GM18907 (cell line): ENCODE measurements around the gene METAP1D.
"Not testable (repeated sequence)": the region's sequence is repeated elsewhere in the genome, so short reads cannot be mapped to it uniquely, and the experiment has no call there.

ENCODE experiments used
- ATAC-seq: cut with Tn5 transposase; IDR thresholded peaks from one replicate; pipeline ENCODE4 v1.9.1; 2021; ENCODE audit warnings: mild to moderate bottlenecking, moderate library complexity; ENCODE audit not compliant: unreplicated experiment

Gene METAP1D

DNA sequence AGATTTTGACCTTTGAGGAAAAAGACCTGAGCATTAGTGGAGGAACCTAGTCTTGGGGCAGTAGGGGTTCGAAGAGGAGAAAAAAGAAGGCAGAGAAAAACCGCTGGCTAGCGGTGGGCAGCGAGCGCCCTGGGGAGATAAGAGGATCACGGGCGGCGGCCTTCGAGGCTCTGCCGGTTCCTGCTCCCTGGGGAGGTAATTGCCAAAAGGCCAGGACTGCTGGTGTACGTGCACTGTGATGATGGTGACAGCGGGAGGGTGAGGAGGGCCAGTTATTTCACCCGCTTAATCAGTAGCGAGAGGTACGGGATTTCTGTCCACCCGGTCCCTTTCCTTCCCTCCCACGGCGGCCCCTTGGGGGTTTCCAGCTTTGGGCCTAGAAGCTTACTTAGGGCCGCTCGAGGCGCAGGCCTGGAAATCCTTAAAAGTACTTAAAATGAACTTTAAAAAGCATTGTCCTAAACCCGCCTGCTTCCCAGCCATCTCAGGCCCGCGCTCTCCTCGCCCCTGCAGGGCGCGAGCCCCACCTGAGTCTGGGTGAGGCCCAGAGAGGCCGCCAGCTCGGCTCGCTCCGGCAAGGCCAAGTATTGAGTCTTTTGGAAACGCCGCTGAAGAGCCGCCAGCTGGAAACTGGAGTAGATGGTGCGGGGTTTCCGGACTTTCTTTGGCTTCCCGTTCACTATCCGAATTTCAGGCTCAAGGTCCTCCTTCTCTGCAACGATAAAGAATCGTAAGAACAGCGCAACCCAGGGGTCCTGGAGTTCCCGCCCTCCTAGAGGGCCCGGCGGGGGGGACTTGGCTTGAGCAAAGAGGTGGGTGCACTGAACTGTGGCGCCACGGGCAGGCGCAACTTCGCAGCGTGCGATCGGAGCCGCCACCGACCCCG, 101.4 kb downstream of the METAP1D start:
- ATAC-seq: no peak

DNA sequence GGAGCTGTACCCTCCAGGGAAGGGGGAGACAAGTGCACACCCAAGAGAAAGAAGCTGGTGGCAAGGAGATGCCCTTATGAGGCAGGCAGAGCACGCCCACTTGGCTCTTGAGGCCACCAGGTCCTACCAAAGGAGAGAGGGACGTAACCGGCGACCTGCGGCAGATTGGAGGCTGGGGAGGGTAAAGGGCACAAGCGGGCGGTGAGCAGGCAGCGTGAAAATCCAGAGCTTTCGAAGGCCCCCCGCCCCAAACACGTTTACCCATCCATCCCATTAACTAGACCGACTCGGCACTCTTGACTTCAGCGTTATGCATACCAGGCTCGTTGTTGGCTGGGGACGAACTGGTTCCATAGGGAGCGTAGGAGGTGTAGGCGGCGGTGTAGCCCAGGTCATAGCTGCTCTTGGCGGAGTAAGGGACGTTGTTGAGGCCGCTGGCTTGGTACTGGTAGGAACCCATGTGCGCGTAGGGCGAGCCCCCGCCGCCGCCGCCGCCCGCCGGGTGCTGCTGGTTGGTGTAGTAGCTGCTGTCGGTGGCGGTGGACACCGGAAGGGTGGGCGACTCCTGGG, 102.2 kb downstream of the METAP1D start:
- peak; percentile 5 for ATAC-seq

DNA sequence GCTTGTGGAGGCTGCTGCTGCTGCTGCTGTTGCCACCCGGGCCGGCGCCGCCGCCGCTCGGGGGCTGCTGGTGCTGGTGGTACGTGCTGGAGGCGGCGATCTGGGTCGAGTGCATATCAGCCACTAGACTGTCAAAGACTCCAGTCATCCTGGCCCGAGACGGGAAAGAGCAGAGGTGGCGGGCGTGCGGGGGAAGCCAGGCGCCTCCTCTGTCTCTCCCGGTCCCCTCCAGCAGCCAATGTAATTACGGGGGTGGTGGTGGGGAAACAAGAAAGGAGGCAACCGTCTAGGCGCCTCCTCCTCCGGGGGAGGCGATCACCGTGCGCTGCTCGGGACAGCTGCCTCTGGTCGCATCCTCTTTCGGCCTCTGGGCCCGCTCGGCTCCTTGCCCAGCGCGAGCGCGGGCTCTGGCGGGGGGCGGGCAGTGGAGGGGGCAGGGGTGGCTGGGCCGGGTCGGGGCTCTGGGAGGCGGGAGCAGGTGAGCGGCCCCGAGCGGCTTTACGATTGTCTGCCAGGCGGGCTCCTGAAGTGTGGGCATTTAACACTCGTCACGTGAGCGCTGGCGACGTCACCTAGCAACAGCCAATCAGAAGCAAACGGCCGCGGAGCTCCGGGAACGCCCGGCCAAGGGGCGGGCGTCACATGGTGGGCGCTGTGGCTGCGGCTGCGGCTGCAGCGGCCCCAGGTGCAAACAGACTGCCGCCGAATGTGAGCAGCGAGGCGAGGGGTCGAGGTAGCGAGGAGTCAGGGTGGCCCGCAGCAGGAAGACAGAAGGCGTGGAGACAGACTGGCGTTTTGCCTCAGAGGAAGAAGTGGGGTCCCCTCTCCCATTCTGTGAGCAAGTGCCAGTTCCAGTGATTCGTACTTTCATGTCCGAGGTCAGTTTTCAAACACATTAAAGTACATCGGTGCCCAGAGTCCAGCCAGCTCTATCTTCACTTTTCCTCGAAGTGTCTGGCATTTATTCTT, 102.9 kb downstream of the METAP1D start, which contains the start of gene DLX2:
TSS of gene DLX2 (minus strand) at position 510 of the 969 bp plus-strand sequence. CDS start at position 148, 362 bp downstream.
- peak; percentile 79 for ATAC-seq

DNA sequence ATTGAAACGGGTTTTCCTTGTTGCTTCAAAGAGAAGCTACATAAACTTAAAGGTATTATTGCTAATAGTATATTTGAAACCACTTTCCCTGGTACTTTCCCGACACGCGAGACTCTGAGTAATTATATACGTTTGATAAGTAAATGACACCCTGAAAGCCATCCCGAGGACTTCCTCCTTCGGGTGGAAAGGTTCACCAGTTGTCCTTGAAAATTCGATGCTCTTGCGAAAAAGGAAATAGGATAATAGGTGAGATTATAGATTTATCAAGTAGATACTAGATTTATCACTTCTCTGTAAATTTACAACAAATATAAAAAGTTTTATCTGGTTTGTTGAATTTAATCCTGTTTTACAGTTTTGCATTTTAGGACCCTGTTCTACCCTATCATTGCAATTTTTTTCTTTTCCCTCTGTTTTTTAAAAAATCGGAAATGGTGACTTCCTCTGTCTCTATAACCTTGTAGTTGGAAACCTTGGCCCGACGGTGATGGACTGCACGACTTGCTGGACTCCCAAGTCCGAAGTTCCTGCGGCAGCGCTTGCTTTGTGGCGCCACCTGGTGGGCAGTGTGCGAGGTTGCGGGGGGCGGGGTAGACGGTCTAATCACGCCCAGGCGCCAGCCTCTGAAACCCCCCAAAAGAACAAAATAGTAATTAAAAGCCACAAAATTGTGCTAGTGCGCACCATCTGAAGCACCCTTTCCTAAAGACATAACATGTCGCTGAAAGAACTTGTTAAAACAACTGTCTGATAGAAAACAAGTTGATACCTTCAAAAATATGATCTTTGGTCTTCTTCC, 103.9 kb downstream of the METAP1D start:
- no peak for ATAC-seq

DNA sequence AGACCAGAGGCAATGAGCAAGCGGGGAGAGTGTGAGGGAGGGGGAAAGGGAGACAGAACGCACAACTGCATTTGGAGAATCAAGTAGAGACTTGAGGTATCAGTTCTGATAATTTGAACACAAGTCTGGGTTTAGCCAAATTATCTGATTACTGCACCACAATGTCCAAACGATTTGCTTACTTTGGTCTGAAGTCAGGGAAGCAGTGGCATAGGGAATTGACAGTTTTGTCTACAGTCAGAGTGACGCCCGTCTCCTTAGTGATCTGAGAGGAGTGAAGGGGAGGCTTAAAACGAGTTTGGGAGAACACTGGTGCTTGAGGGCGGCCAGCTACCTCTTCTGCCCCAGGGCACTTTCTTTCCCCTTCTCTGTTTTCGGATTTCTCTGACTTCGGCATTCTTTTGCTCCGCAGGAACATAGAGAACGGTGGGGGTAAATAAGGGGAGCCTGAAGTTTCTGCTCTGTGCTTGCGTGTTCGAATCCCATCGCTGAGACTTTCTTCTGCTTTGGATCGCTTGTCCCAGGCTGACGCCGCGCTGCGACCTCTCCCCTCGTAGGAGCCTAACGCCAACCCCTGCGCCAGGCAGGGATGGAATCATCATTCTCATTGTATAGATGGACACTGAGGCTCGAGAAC, 105.8 kb downstream of the METAP1D start:
- no peak for ATAC-seq

DNA sequence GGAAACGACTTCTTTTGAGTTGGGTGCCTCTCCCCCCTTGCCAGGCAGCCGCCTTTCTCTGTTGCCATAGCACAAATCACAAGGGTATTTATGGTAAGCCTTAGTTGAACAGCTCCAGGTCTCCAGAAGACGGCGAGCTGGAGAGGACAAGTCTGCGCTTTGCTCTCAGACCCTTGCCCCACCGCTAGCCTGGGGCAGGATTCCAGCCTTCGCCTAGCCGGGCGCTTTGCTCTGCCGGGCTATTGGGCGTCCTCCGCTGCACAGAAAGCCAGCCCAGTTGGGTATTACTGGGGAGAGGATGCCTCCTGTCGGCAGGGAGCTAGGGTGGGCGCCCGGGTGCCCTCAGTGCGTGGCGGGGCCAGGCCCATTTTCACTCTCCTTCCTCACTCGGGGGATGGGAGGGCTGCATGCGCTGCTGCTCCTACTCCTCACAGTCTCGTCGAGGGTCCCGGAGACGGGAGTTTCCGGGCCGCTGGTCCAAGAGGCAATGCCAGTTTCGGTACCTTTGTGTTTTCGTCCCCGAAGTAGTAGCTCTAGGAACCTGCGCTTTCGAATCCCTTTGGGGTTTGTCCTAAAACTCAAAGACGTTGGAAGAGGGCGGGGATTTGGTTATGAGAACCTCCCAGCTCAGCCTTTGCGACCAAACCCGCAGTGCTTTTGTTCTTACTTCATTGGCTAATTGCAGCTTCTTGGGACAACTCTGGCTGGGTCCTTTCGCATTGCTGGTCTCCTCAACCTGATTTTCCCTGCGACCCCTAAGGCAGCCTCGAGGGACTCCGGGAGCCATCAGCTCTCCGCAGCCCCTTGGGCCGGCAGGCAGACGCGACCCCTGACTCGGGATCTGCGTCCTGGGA, 106.6 kb downstream of the METAP1D start:
- ATAC-seq: no peak

DNA sequence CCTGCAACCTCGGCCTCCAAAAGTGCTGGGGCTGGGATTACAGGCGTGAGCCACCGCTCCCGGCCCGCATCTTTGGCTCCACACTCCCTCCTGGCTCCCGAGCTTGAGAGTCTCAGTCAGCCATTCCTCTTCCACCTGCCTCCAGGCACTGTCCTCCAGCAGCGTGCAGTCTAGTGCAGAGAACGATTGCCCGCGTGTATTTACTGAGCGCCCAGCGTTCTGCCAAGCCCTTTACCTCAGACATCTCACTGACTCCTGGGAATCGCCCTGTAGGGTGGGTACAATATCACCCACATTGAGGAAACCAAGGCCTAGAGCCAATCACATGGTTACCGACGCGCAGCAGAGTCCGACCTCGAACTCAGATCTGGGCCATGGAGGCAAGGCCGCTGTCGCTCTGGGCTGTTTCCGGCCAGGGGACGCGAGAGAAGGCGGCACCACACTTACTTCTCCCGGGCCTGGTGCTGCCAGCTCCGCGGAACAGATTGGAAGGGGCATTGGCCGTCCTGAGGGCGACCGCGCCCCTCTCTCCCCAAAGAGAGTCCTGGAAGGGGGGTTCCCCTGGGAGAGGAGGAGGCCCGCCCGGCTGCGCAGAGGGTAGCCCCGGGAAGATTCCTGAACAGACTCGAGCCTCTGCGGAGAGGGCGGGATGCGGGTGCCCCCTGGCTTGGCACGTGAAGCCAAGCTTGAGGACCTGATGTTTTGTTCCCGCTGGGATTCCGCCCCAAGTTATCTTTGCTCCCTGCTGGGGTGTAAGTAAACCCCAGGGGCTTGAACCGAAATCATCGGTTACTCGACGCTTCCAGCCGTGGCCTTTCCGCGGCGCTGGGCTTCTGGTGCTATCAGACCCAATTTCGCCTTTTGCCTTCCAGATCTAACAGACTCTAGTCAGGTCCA, 108.2 kb downstream of the METAP1D start:
- ATAC-seq: no peak

DNA sequence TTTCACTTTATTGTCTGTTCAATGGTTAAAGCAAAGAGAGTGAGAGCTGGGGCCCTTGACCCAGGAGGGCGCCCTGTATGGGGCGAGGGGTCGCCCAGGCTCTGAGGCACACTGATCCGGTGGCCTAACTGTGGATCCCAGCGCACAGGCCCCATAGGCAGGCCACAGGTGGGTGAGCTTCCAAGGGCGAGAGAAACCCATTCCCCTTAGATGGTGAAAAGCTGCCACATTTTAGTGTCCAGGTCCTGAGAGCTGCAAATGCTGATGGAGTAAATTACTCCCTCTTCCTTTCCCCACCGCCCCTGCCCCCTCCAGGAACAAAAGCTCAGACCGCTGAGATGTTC, 108.8 kb downstream of the METAP1D start:
- ATAC-seq: no peak

DNA sequence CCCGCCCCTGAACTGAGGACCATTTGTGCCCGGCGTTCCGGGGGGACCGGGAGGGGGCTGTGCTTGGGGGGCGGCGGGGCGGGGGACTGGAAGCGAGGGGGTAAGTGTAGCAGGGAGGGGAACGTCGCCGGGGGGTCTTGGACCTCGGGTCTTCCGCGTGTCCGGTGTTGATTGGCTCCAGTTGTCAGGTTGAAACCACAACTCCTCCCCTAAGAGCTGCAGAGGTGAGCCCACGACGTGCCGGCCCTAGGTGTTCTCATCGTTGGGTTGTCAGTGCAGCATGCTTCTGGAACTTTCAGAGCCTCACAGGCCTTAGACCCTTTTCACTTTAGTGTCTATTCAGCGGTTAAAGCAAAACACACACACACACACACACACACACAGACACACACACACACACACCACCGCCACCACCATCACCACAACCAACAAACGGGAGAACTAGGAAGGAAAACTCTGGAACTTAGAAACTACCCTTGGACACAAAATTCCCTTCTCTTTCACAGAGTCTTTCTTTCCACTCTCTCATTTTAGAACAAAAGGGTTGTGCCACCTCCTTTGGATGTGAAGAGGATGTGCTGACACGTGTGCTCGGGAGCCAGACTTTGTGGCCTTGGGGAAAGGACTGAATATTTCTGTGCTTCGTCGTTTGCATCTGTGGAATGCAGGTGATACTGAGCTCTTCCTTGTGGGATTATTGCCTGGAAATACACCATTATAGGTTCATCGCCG, 109.7 kb downstream of the METAP1D start:
- ATAC-seq: no peak

DNA sequence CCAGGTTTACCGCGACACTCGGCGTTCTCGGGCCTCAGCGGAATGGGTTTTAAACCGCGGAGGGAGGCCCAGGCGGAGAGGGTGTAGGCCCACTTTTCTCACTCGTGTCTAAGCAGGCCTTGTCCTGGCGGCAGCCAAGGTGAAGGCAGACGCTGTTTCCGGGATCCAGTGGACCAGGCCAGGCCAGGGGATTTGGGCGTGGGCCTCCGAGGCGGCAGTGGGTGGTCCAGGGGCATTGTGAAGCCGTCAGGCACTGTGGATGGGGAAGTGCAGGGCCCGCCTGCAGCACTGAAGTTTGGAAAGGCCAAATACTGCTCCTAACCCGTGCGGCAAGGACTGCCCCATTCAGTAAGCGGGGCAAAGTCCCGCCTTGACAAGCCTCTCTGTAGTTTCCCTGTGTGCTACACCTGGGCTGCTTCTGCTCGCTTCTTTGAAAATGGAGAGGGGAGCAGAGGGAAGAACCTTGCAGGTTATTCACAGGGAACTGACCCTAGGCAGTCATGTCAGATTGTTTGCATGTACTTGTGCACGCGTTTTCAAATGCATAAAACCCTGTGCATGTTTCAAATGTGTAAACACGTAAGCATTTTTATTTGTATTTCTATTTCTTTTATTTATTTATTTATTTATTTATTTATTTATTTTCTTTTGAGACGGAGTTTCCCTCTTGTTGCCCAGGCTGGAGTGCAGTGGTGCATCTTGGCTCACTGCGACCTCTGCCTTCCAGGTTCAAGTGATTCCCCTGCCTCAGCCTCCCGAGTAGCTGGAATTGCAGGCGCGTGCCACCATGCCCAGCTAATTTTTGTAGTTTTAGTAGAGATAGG, 110.4 kb downstream of the METAP1D start:
- ATAC-seq: no peak

DNA sequence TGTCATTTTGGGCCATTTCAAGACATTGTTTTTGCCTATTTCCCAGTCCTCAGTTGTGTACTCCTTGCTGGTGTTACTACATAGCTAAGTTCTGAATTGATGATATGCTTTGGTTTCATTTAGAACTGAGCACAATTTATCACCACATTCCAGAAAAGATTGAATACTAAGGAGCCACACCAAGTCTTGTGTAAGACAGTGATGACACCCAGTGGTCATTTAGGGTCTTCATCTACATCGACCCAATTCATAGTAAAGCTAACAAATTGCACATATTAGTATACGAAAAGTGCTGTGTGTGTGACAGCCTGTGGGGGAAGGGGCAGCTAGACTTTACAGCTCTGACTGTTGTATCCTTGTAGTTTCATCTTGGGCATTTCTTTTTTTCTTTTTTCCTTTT, 113.9 kb downstream of the METAP1D start:
- no peak for ATAC-seq

DNA sequence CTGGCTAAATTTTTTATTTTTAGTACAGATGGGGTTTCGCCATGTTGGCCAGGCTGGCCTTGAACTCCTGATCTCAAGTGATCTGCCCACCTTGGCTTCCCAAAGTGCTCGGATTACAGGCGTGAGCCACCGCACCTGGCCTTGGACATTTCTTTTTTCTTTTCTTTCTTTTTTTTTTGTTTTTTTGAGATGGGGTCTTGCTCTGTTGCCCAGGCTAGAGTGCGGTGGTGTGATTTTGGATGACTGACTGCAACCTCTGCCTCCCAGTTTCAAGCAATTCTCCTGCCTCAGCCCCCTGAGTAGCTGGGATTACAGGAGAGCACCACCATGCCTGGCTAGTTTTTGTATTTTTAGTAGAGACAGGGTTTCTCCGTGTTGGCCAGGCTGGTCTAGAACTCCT, 114.4 kb downstream of the METAP1D start:
- not testable (repeated sequence) for ATAC-seq

DNA sequence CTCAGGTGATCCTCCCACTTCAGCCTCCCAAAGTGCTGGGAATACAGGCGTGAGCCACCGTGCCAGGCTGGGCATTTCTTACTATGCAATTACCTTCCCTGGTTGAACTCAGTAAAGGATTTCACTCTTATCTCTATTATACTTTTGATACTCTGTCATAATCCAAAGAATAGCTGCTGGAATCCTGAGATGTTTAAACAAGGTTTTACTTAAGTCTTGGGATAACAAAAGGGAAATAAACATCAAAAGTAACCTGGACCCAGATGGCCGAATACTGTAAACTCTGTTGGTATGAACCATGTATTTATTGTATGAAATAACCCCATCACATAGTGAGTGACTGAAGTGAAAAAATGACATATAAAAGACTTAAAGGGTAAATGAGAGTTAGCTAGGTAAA, 114.8 kb downstream of the METAP1D start:
- no peak for ATAC-seq

DNA sequence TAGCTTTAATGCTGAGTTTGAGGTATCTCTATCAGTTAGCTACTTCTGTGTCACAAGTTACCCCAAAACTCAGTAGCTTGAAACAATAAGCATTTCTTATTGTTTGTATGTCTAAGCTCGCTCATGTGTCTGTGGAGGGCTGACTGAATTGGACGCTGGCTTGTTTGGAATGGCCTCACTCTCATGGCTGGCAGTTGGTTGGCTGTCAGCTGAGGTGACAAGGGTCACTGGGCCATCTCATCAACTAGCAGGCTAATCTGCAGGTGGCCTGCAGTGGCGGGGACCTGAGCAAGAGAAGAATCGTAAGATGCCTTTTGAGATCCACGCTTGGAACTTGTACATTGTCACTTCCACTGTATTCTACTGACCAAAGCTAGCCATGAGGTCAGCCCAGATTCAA, 116.4 kb downstream of the METAP1D start:
- ATAC-seq: no peak

DNA sequence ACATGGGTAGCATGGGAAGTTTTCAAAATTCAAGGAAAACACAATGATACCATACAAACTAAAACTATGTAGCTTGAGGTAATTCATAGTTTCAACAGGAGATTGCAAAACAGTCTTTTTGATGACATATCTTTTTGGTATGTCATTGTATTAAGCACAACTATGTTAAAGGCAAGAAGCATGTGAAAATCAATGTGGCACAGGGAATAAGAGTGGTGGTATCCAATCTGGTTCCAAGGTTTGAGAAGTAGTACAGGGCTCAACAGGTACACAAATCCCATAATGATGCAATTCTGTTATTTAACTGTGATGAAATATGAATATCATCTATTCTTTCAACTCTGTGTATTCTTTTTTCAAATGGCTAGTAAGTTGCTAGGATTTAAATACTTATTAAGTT, 119.3 kb downstream of the METAP1D start:
- ATAC-seq: no peak

DNA sequence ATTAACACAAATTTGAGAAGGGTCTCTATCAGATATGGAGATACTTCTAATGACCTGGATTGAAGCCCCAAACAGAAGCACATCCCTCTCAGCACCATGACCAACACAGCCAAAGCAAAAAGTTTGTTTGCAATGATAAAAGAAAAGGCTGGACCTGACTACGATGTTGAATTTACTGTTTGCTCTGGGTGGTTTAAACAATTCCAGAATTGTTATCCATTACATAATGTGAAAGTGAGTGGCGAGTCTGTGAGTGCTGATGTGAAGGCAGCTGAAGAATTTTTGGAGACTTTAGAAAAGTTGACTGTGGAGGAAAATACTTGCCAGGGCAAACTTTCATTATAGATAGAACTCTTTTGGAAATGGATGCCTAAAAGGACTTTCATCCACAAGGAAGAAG, 120.4 kb downstream of the METAP1D start:
- ATAC-seq: no peak

DNA sequence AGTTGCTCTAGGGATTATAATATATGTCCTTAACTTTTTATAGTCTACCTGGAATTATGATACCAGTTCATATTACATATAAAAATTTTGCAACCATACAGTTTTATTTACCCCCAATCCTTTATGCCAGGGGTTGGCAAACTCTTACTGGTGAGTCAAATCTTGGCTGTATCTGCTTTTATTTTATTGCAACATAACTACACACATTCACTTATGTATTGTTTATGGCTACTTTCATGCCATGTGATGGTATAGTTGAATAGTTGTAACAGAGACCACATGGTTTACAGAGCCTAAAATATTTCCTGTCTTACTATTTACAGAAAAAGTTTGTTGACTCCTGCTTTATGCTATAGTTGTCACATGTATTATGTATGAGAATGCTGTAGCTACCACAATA, 128.7 kb downstream of the METAP1D start:
- no peak for ATAC-seq
